Activated naive CD4-positive, alpha-beta T cell treated with Interleukin-2 at 50 U/mL for 16 hours (primary cell): ENCODE measurements around the gene GPX2.

Experiments used
- DNase-seq: peaks from one replicate; pipeline ENCODE4 v3.0.0-alpha.2; 2020

Gene GPX2

GRCh38 chr14:64910847-64911495 lies 31.6 kb downstream of the GPX2 start:
- no peak for DNase-seq

GRCh38 chr14:64906022-64906421 lies 36.5 kb downstream of the GPX2 start:
- DNase-seq, result no peak

GRCh38 chr14:64899958-64900357 lies 42.6 kb downstream of the GPX2 start:
- DNase-seq, result no peak

GRCh38 chr14:64891839-64892375 lies 50.6 kb downstream of the GPX2 start:
- DNase-seq, result no peak

- DNase-seq, result no peak
Observed at GRCh38 chr14:64891173-64891838, 51.2 kb downstream of the GPX2 start.

GRCh38 chr14:64889352-64889751 lies 53.2 kb downstream of the GPX2 start:
- no peak for DNase-seq
